Measurements from ENCODE around the gene LDLRAD4.

LDLRAD4 gene

GRCh38 chr18:13227910-13228309 lies 9.3 kb downstream of the LDLRAD4 start:
- DNase-seq (ENCODE audit: extremely low read depth, low read depth), result no peak
- TF ChIP-seq CTCF (IDR thresholded peaks at IDR 0.05; ENCODE audit: low read depth, low read length), result no peak

GRCh38 chr18:13229001-13229671 lies 10.6 kb downstream of the LDLRAD4 start:
- no peak for TF ChIP-seq CTCF (IDR thresholded peaks at IDR 0.05; ENCODE audit: low read depth, low read length)
- no peak for DNase-seq (ENCODE audit: extremely low read depth, low read depth)

- no peak for TF ChIP-seq CTCF (IDR thresholded peaks at IDR 0.05; ENCODE audit: low read depth, low read length)
- DNase-seq (ENCODE audit: extremely low read depth, low read depth), result no peak
These were observed 12.6 kb downstream of the LDLRAD4 start for GRCh38 chr18:13231151-13231550.

- no peak for TF ChIP-seq CTCF (IDR thresholded peaks at IDR 0.05; ENCODE audit: low read depth, low read length)
- no peak for DNase-seq (ENCODE audit: extremely low read depth, low read depth)
These were observed 13.7 kb downstream of the LDLRAD4 start for GRCh38 chr18:13232086-13232917.

GRCh38 chr18:13232971-13233786 lies 14.6 kb downstream of the LDLRAD4 start:
- no peak for TF ChIP-seq CTCF (IDR thresholded peaks at IDR 0.05; ENCODE audit: low read depth, low read length)
- DNase-seq (ENCODE audit: extremely low read depth, low read depth), result no peak

GRCh38 chr18:13233787-13234783 lies 15.5 kb downstream of the LDLRAD4 start:
- TF ChIP-seq CTCF (IDR thresholded peaks at IDR 0.05; ENCODE audit: low read depth, low read length), result no peak
- no peak for DNase-seq (ENCODE audit: extremely low read depth, low read depth)
